WTC11 (cell line): ENCODE measurements around the gene PAOX. TPM values are rescaled to one million over a fixed set of nuclear protein-coding genes. Genes with fewer than 3 reads are reported as not detected.

Source experiments
- ATAC-seq: fragments of 200-7000 bp; cut with Tn5 transposase; 2 replicates; pipeline ENCODE4 v1.10.0; 2021; ENCODE audit warnings: mild to moderate bottlenecking, moderate library complexity
- CTCF ChIA-PET: fragments of 300-600 bp; sonication (Branson Sonifier 250); formaldehyde crosslinking; loops from one replicate; lab custom pipeline; 2021; ENCODE audit warnings: antibody characterized with exemption; lab: Charles Lee
- POLR2A ChIA-PET: fragments of 350-600 bp; sonication (Branson Sonifier 250); formaldehyde crosslinking; loops from one replicate; lab custom pipeline; 2021; ENCODE audit warnings: antibody characterized with exemption; lab: Charles Lee
- DNase-seq: peaks from one replicate; pipeline ENCODE4 v3.0.0; 2021; ENCODE audit warnings: low spot score
- H3K27ac Mint-ChIP-seq: 2 replicates; pipeline ENCODE4 v1.8.0; 2021; ENCODE audit warnings: mixed read lengths
- H3K27me3 Mint-ChIP-seq: 2 replicates; pipeline ENCODE4 v1.8.0; 2021; ENCODE audit warnings: low read depth, mild to moderate bottlenecking, moderate library complexity, mixed read lengths
- H3K36me3 Mint-ChIP-seq: 2 replicates; pipeline ENCODE4 v1.8.0; 2021; ENCODE audit warnings: mixed read lengths
- H3K4me1 Mint-ChIP-seq: 2 replicates; pipeline ENCODE4 v1.8.0; 2022; ENCODE audit warnings: mixed read lengths
- H3K4me3 Mint-ChIP-seq: 2 replicates; pipeline ENCODE4 v1.8.0; 2021; ENCODE audit warnings: mild to moderate bottlenecking, moderate library complexity, mixed read lengths
- H3K9me3 Mint-ChIP-seq: 2 replicates; pipeline ENCODE4 v1.8.0; 2021; ENCODE audit warnings: mixed read lengths
- AFF4 ChIP-seq: sonication (generic); formaldehyde crosslinking; IDR thresholded peaks from 2 replicates; pipeline ENCODE4 v1.8.1; 2023; ENCODE audit warnings: mild to moderate bottlenecking, missing genetic modification reagents, borderline replicate concordance
- ATF3 ChIP-seq: sonication (generic); formaldehyde crosslinking; conservative IDR thresholded peaks from 2 replicates; pipeline ENCODE4 v1.8.1; 2022; ENCODE audit warnings: mild to moderate bottlenecking, missing genetic modification reagents
- ATF6 ChIP-seq: sonication (generic); formaldehyde crosslinking; IDR thresholded peaks from 2 replicates; pipeline ENCODE4 v1.8.1; 2023; ENCODE audit warnings: mild to moderate bottlenecking, missing genetic modification reagents
- CBFB ChIP-seq: sonication (generic); formaldehyde crosslinking; IDR thresholded peaks from 2 replicates; pipeline ENCODE4 v1.8.1; 2022; ENCODE audit warnings: mild to moderate bottlenecking, low read depth, missing genetic modification reagents
- CDX4 ChIP-seq: fragments of 250-450 bp; sonication (Bioruptor Pico); IDR thresholded peaks from 2 replicates; pipeline ENCODE4 v1.9.0; 2021; ENCODE audit warnings: moderate library complexity, mild to moderate bottlenecking, inconsistent platforms, borderline replicate concordance
- EMX1 ChIP-seq: fragments of 250-450 bp; sonication (Bioruptor Pico); IDR thresholded peaks from 2 replicates; pipeline ENCODE4 v1.8.0; 2021; ENCODE audit warnings: mild to moderate bottlenecking
- FOXK1 ChIP-seq: sonication (generic); formaldehyde crosslinking; IDR thresholded peaks from 2 replicates; pipeline ENCODE4 v1.8.0; 2022; ENCODE audit warnings: mild to moderate bottlenecking, moderate library complexity, missing genetic modification reagents
- IRF2 ChIP-seq: sonication (generic); formaldehyde crosslinking; IDR thresholded peaks from 2 replicates; pipeline ENCODE4 v1.8.0; 2022; ENCODE audit warnings: low read depth, missing genetic modification reagents, borderline replicate concordance
- JAZF1 ChIP-seq: fragments of 250-450 bp; sonication (Bioruptor Pico); IDR thresholded peaks from 2 replicates; pipeline ENCODE4 v1.9.0; 2021; ENCODE audit warnings: moderate library complexity, mild to moderate bottlenecking, inconsistent platforms
- NFYB ChIP-seq: sonication (generic); formaldehyde crosslinking; conservative IDR thresholded peaks from 2 replicates; pipeline ENCODE4 v1.8.0; 2022; ENCODE audit warnings: low read depth, missing genetic modification reagents
- NR2C2 ChIP-seq: sonication (generic); formaldehyde crosslinking; IDR thresholded peaks from 2 replicates; pipeline ENCODE4 v1.8.0; 2022; ENCODE audit warnings: mild to moderate bottlenecking, missing genetic modification reagents
- SP1 ChIP-seq: sonication (generic); formaldehyde crosslinking; conservative IDR thresholded peaks from 2 replicates; pipeline ENCODE4 v1.8.1; 2022; ENCODE audit warnings: missing genetic modification reagents
- ZNF121 ChIP-seq: sonication (generic); formaldehyde crosslinking; IDR thresholded peaks from 2 replicates; pipeline ENCODE4 v1.8.0; 2023; ENCODE audit warnings: missing genetic modification reagents
- total RNA-seq: library from RNA; stranded (reverse); gene quantifications from 3 replicates; pipeline ENCODE4 v1.2.3, GENCODE V29; 2021
- TF ChIP-seq, protein P1 (sequence below): sonication (generic); formaldehyde crosslinking; conservative IDR thresholded peaks from 2 replicates; pipeline ENCODE4 v1.8.1; 2023; ENCODE audit warnings: mild to moderate bottlenecking, low read depth, missing genetic modification reagents, moderate library complexity
- TF ChIP-seq, protein P2 (sequence below): sonication (generic); formaldehyde crosslinking; IDR thresholded peaks from 2 replicates; pipeline ENCODE4 v1.8.1; 2022; ENCODE audit warnings: mild to moderate bottlenecking, moderate library complexity, missing genetic modification reagents
- TF ChIP-seq, protein P3 (sequence below): fragments of 250-450 bp; sonication (Bioruptor Pico); IDR thresholded peaks from 2 replicates; pipeline ENCODE4 v1.9.0; 2021; ENCODE audit warnings: mild to moderate bottlenecking

PAOX gene
- total RNA-seq, 1 experiment from 2014 or later, result 3.6 TPM

- H3K4me3 Mint-ChIP-seq, result no peak overlapping the region
- no peak overlapping the region for H3K27ac Mint-ChIP-seq
- POLR2A ChIA-PET, result no interaction called here
- CTCF ChIA-PET, result no interaction called here
- H3K36me3 Mint-ChIP-seq, result peaks cover 57% of the 10 kb centered on the region
- no peak for DNase-seq
- no peak for ATAC-seq
- TF ChIP-seq AFF4 (CRISPR knock-in tag) (no peak), ZNF121 (CRISPR knock-in tag) (no peak), CBFB (no peak), IRF2 (no peak), SP1 (no peak), ATF6 (CRISPR knock-in tag) (no peak), CDX4 (CRISPR knock-in tag) (no peak), NFYB (CRISPR knock-in tag) (no peak), ATF3 (CRISPR knock-in tag) (no peak), EMX1 (CRISPR knock-in tag) (no peak), JAZF1 (CRISPR knock-in tag) (no peak), NR2C2 (CRISPR knock-in tag) (no peak), FOXK1 (CRISPR knock-in tag) (no peak)
- TF ChIP-seq, protein P1, sequence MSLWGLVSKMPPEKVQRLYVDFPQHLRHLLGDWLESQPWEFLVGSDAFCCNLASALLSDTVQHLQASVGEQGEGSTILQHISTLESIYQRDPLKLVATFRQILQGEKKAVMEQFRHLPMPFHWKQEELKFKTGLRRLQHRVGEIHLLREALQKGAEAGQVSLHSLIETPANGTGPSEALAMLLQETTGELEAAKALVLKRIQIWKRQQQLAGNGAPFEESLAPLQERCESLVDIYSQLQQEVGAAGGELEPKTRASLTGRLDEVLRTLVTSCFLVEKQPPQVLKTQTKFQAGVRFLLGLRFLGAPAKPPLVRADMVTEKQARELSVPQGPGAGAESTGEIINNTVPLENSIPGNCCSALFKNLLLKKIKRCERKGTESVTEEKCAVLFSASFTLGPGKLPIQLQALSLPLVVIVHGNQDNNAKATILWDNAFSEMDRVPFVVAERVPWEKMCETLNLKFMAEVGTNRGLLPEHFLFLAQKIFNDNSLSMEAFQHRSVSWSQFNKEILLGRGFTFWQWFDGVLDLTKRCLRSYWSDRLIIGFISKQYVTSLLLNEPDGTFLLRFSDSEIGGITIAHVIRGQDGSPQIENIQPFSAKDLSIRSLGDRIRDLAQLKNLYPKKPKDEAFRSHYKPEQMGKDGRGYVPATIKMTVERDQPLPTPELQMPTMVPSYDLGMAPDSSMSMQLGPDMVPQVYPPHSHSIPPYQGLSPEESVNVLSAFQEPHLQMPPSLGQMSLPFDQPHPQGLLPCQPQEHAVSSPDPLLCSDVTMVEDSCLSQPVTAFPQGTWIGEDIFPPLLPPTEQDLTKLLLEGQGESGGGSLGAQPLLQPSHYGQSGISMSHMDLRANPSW (CRISPR knock-in tag), result no peak
- TF ChIP-seq, protein P2, sequence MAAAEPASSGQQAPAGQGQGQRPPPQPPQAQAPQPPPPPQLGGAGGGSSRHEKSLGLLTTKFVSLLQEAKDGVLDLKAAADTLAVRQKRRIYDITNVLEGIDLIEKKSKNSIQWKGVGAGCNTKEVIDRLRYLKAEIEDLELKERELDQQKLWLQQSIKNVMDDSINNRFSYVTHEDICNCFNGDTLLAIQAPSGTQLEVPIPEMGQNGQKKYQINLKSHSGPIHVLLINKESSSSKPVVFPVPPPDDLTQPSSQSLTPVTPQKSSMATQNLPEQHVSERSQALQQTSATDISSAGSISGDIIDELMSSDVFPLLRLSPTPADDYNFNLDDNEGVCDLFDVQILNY (CRISPR knock-in tag), result no peak
- TF ChIP-seq, protein P3, sequence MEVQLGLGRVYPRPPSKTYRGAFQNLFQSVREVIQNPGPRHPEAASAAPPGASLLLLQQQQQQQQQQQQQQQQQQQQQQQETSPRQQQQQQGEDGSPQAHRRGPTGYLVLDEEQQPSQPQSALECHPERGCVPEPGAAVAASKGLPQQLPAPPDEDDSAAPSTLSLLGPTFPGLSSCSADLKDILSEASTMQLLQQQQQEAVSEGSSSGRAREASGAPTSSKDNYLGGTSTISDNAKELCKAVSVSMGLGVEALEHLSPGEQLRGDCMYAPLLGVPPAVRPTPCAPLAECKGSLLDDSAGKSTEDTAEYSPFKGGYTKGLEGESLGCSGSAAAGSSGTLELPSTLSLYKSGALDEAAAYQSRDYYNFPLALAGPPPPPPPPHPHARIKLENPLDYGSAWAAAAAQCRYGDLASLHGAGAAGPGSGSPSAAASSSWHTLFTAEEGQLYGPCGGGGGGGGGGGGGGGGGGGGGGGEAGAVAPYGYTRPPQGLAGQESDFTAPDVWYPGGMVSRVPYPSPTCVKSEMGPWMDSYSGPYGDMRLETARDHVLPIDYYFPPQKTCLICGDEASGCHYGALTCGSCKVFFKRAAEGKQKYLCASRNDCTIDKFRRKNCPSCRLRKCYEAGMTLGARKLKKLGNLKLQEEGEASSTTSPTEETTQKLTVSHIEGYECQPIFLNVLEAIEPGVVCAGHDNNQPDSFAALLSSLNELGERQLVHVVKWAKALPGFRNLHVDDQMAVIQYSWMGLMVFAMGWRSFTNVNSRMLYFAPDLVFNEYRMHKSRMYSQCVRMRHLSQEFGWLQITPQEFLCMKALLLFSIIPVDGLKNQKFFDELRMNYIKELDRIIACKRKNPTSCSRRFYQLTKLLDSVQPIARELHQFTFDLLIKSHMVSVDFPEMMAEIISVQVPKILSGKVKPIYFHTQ (CRISPR knock-in tag), result no peak
- H3K27me3 Mint-ChIP-seq, result no peaks in the 10 kb centered on the region
- no peaks in the 10 kb centered on the region for H3K4me1 Mint-ChIP-seq
- no peaks in the 10 kb centered on the region for H3K9me3 Mint-ChIP-seq
Observed at GRCh38 chr10:133366130-133366478, 13.0 kb upstream of the PAOX start.
